Measurements from ENCODE around the gene SMC1A. TPM values are rescaled to one million over a fixed set of nuclear protein-coding genes. Genes with fewer than 3 reads are reported as not detected.
"Not testable (repeated sequence)": the region's sequence is repeated elsewhere in the genome, so short reads cannot be mapped to it uniquely, and the experiment has no call there.

Gene SMC1A
- polyA plus RNA-seq, 1 donor, result 44.3 TPM

DNA sequence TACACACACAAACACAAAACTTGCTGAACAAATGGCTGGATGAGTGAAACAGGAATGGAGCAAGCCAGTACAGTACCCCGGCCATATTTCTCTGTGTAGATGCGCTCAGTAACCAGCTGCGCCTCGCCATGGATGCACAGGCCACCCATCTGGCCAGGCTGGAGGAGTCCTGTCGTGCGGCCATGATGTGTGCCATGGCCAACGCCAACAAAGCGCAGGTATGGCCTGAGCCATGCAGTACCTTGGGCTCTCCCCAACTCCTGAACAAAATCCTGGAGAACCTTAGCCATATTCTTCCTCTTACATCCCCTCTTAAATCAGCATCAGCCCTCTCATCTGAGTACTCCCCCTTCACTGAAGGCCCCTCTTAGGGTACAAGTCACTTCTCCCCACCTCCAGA, 7.3 kb upstream of the SMC1A start:
- no peaks in the 10 kb centered on the region for H3K9me3 ChIP-seq (ENCODE audit: control insufficient read depth, low read depth, low read length)
- no peak for DNase-seq
- no peaks in the 10 kb centered on the region for H3K4me1 ChIP-seq (ENCODE audit: control insufficient read depth, insufficient read depth, low read length)
- no CpG with 5 or more reads among the region's 8 CpGs for WGBS (ENCODE audit: insufficient coverage, low lambda C conversion rate)
- no peaks in the 10 kb centered on the region for H3K27me3 ChIP-seq (ENCODE audit: control insufficient read depth, insufficient read depth, low read length)
- H3K27ac ChIP-seq (ENCODE audit: low read length), result no peak overlapping the region
- no peak overlapping the region for H3K4me3 ChIP-seq (ENCODE audit: low read length)
- H3K36me3 ChIP-seq (ENCODE audit: control insufficient read depth, insufficient read depth, low read length), result peaks cover 13% of the 10 kb centered on the region

DNA sequence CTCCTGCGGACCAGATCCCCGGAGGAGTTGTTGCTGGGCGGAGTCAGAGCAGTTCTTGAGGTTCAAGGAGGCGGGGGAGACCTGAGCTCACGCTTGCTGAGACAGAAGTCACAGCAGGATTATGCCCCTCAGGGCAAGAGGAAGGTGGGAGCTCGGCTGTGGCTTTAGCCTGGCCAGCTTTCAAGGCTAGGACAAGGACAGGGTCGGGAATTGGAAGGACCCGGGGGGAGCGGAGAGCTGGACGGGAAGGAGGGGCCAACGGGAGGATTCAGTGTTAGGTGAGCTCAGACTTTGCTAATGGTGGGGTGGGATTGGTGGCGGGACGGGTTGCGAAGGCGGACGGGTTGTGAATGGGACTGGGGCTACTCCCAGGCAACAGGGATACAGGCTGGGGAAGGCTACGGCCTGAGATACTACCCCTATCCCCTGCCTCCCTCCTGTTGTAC, 430 bp upstream of the SMC1A start, which contains the start of gene RIBC1:
Gene RIBC1, plus strand, starts transcription at position 13 of the 446 bp plus-strand sequence. CDS start 3,404 bp downstream, outside the sequence.
- Histone ChIP-seq H3K4me1 (ENCODE audit: control insufficient read depth, insufficient read depth, low read length) (peaks cover 8% of the 10 kb centered on the region), H3K4me3 (ENCODE audit: low read length) (peak within 1 kb of the TSS; percentile 83), H3K36me3 (ENCODE audit: control insufficient read depth, insufficient read depth, low read length) (no peaks in the 10 kb centered on the region), H3K27ac (ENCODE audit: low read length) (peak within 1 kb of the TSS; percentile 87), H3K27me3 (ENCODE audit: control insufficient read depth, insufficient read depth, low read length) (no peaks in the 10 kb centered on the region), H3K9me3 (ENCODE audit: control insufficient read depth, low read depth, low read length) (no peaks in the 10 kb centered on the region)
- no peak for DNase-seq
- no CpG with 5 or more reads among the region's 17 CpGs for WGBS (ENCODE audit: insufficient coverage, low lambda C conversion rate)

DNA sequence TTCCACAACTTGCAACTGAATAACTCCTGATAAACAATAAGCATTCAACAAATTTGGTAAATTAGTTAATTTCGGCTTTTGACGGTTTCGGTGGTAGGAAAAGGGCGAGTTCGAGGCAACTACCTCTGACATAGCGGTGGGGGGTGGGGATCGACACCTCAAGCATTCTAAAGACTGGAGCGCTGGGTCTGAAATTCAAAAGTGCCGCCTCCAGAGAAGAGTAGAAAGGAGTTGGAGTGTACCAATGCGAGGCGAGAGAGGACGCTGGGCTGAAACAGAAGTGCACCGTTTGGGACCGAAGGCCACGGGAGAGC, 725 bp downstream of the SMC1A start:
- no peaks in the 10 kb centered on the region for H3K36me3 ChIP-seq (ENCODE audit: control insufficient read depth, insufficient read depth, low read length)
- WGBS (ENCODE audit: insufficient coverage, low lambda C conversion rate), result no CpG with 5 or more reads among the region's 15 CpGs
- H3K27ac ChIP-seq (ENCODE audit: low read length), result peak overlapping the region; percentile 87
- peaks cover 8% of the 10 kb centered on the region for H3K4me1 ChIP-seq (ENCODE audit: control insufficient read depth, insufficient read depth, low read length)
- peak overlapping the region; percentile 83 for H3K4me3 ChIP-seq (ENCODE audit: low read length)
- DNase-seq, result no peak
- H3K27me3 ChIP-seq (ENCODE audit: control insufficient read depth, insufficient read depth, low read length), result no peaks in the 10 kb centered on the region
- no peaks in the 10 kb centered on the region for H3K9me3 ChIP-seq (ENCODE audit: control insufficient read depth, low read depth, low read length)

DNA sequence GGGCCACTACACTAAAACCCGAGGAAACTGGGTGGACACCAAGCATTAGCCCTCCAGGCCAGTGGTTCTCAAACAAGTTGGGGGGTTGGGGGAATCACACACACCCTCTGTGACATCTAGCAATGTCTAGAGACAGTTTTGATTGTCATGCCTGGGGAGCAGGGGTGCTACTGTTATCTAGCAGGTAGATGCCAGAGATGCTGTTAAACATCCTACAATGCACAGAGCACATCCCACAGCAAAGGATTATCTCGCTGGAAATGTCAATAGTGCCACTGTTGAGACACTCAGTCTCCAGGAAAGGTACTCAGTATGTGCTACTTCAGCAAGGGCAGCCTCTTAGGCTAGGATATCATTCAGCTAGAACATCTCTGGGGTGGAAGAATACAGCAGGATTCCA, 1.3 kb downstream of the SMC1A start:
- no CpG with 5 or more reads among the region's 2 CpGs for WGBS (ENCODE audit: insufficient coverage, low lambda C conversion rate)
- Histone ChIP-seq H3K27me3 (ENCODE audit: control insufficient read depth, insufficient read depth, low read length) (no peaks in the 10 kb centered on the region), H3K4me1 (ENCODE audit: control insufficient read depth, insufficient read depth, low read length) (peaks cover 8% of the 10 kb centered on the region), H3K4me3 (ENCODE audit: low read length) (peak overlapping the region; percentile 83), H3K27ac (ENCODE audit: low read length) (no peak overlapping the region), H3K9me3 (ENCODE audit: control insufficient read depth, low read depth, low read length) (no peaks in the 10 kb centered on the region), H3K36me3 (ENCODE audit: control insufficient read depth, insufficient read depth, low read length) (no peaks in the 10 kb centered on the region)
- DNase-seq, result no peak

DNA sequence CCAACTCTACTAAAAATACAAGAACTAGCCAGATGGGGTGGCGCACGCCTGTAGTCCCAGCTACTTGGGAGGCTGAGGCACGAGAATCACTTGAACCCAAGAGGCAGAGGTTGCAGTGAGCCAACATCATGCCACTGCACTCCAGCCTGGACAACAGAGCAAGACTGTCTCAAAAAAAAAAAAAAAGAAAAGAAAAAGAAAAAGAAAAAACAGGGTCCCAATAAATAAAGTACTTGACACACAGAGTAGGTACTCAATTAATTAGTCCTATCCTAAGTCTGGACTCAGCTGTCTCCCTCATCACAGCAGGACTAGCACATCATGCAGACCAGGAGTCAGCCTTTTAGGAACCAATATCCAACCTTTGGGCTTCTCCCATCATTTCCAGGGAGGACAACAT, 2.1 kb downstream of the SMC1A start:
- H3K4me1 ChIP-seq (ENCODE audit: control insufficient read depth, insufficient read depth, low read length); H3K4me3 ChIP-seq (ENCODE audit: low read length); H3K27ac ChIP-seq (ENCODE audit: low read length); H3K36me3 ChIP-seq (ENCODE audit: control insufficient read depth, insufficient read depth, low read length); H3K27me3 ChIP-seq (ENCODE audit: control insufficient read depth, insufficient read depth, low read length); H3K9me3 ChIP-seq (ENCODE audit: control insufficient read depth, low read depth, low read length); DNase-seq: not testable (repeated sequence)
- no CpG with 5 or more reads among the region's 3 CpGs for WGBS (ENCODE audit: insufficient coverage, low lambda C conversion rate)

DNA sequence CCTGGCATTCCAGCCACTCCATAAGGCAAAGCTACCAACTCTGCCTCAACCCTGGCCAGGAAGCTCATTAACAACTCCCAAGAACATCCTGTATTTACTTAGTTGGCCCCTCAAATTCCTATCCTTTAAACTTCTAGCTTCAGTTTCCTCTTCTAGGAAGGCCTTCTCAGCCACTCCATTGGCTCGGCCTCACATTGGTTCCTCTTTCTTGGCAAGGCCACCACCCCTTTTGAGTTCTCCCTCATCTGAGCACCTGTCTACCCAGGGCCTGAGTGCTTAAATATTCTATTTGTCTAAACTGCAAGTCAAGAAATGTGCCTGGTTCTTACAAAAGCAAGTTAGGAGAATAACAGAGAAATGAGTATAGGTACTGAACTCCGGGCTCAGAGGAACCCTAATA, 10.0 kb downstream of the SMC1A start:
- no CpG with 5 or more reads among the region's 2 CpGs for WGBS (ENCODE audit: insufficient coverage, low lambda C conversion rate)
- Histone ChIP-seq H3K4me3 (ENCODE audit: low read length) (no peak overlapping the region), H3K27ac (ENCODE audit: low read length) (no peak overlapping the region), H3K36me3 (ENCODE audit: control insufficient read depth, insufficient read depth, low read length) (peaks cover 43% of the 10 kb centered on the region), H3K27me3 (ENCODE audit: control insufficient read depth, insufficient read depth, low read length) (no peaks in the 10 kb centered on the region), H3K9me3 (ENCODE audit: control insufficient read depth, low read depth, low read length) (no peaks in the 10 kb centered on the region), H3K4me1 (ENCODE audit: control insufficient read depth, insufficient read depth, low read length) (no peaks in the 10 kb centered on the region)
- no peak for DNase-seq

DNA sequence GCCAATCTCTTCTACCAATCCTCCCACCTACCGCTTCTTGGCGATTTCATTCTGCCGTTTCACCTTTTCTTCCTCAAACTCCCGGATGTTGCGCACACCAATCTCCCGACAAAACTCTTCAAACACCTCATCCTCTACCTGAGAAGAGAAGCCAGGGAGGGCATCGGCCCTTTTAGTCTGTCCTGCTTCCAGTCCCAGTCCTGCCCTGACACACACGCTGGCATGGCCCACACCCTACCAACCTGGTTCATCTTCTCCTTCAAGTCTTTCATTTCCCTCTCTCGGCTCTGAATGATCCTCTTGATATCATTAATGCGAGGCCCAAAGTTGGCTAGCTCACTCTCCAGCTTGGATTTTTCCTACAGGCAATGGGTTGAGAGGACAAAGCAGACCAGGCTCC, 18.9 kb downstream of the SMC1A start:
- WGBS (ENCODE audit: insufficient coverage, low lambda C conversion rate), result 100% methylated on average over 1 of the region's 10 CpGs
- Histone ChIP-seq H3K27ac (ENCODE audit: low read length) (no peak overlapping the region), H3K27me3 (ENCODE audit: control insufficient read depth, insufficient read depth, low read length) (no peaks in the 10 kb centered on the region), H3K9me3 (ENCODE audit: control insufficient read depth, low read depth, low read length) (no peaks in the 10 kb centered on the region), H3K4me3 (ENCODE audit: low read length) (no peak overlapping the region), H3K36me3 (ENCODE audit: control insufficient read depth, insufficient read depth, low read length) (peaks cover 43% of the 10 kb centered on the region), H3K4me1 (ENCODE audit: control insufficient read depth, insufficient read depth, low read length) (no peaks in the 10 kb centered on the region)
- DNase-seq, result no peak

DNA sequence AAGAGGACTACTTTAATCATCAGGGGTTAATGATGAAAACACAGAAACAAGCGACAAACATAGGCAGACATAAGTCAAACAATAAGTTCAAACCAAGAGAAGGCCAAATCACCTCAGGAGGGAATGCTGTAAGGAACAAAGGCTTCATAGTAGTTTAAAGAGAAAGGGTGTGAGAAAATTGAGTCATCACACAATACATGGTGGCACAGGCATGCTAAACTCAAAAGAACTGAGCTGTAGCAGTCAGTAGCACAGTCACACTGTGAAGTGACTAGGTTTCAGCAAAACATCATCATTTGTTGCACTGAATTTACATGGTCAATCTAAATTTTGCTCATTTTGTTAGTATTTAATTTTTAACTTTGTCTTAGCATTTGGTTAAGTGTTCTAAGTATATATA, 24.2 kb downstream of the SMC1A start:
- Histone ChIP-seq H3K4me3 (ENCODE audit: low read length) (no peak overlapping the region), H3K27me3 (ENCODE audit: control insufficient read depth, insufficient read depth, low read length) (no peaks in the 10 kb centered on the region), H3K27ac (ENCODE audit: low read length) (no peak overlapping the region), H3K36me3 (ENCODE audit: control insufficient read depth, insufficient read depth, low read length) (peaks cover 25% of the 10 kb centered on the region), H3K9me3 (ENCODE audit: control insufficient read depth, low read depth, low read length) (no peaks in the 10 kb centered on the region), H3K4me1 (ENCODE audit: control insufficient read depth, insufficient read depth, low read length) (no peaks in the 10 kb centered on the region)
- DNase-seq, result no peak
- no CpG with 5 or more reads among the region's 1 CpG for WGBS (ENCODE audit: insufficient coverage, low lambda C conversion rate)

DNA sequence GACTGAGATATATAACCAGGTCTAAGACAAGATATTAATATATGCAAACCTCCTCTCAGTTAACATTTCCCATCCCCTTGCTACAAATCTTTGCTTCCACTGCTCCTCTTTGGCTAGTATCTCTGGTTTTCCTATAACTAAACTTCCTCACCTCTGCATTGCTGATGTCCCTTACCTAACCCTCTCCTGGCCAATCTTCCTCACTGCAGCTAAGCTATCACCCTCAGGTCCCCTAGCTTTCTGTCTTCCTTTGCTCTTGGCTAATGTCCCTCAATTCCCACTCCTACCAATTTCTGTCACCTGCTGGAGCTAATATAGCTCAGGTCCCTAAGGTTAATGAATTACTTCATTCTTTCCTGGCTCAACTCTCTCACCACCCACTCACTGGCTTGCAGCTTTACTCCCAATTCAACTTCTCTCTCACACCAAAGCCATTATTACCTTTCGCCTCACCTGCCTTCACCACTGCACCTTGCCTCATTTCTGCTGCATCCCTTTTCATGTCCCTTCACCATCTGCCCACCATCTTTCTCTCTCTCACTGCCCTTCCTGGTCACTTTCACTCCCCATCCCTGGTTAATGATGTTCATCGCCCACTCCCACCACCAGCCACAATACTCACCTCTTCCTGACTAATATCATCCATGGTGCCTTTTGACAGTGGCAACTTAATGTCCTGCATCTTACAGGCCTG, 26.7 kb downstream of the SMC1A start:
- DNase-seq, result no peak
- WGBS (ENCODE audit: insufficient coverage, low lambda C conversion rate), result no CpG with 5 or more reads among the region's 2 CpGs
- H3K27me3 ChIP-seq (ENCODE audit: control insufficient read depth, insufficient read depth, low read length), result no peaks in the 10 kb centered on the region
- peaks cover 20% of the 10 kb centered on the region for H3K36me3 ChIP-seq (ENCODE audit: control insufficient read depth, insufficient read depth, low read length)
- H3K27ac ChIP-seq (ENCODE audit: low read length), result no peak overlapping the region
- no peaks in the 10 kb centered on the region for H3K9me3 ChIP-seq (ENCODE audit: control insufficient read depth, low read depth, low read length)
- no peak overlapping the region for H3K4me3 ChIP-seq (ENCODE audit: low read length)
- no peaks in the 10 kb centered on the region for H3K4me1 ChIP-seq (ENCODE audit: control insufficient read depth, insufficient read depth, low read length)

DNA sequence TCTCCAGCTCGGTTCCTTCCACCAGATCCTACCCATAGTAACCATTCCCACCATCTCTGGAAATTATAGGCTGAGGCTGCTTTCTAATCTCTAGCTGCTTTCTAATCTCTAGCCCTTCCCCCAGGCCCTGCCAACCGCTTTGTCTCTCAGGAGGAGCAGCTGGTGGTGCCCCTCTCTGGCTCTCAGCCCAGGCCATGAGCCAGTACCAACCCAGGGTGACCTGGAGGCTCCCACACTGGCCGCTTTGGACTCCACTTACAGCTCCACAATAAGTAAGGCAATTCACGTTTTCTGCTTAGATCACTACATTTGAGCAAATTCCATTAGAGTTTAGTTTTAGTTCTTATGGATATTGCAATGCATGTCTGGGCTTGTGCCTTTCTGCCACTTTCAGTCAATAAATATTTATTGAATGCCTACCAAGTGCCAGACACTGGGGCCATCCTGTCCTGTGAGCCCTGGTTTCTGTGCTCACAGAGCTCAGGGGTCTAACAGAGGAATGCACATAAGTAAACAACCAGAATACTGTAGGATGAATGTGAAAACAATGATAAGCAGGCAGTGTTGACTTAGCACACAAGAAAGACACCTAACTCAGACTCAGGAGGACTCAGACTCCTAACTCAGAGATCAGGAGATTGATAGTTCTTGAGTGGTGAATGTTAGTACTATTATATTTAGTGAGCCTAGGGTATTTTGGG, 38.9 kb downstream of the SMC1A start:
- Histone ChIP-seq H3K9me3 (ENCODE audit: control insufficient read depth, low read depth, low read length) (no peaks in the 10 kb centered on the region), H3K4me3 (ENCODE audit: low read length) (no peak overlapping the region), H3K36me3 (ENCODE audit: control insufficient read depth, insufficient read depth, low read length) (peaks cover 45% of the 10 kb centered on the region), H3K27ac (ENCODE audit: low read length) (no peak overlapping the region), H3K4me1 (ENCODE audit: control insufficient read depth, insufficient read depth, low read length) (no peaks in the 10 kb centered on the region), H3K27me3 (ENCODE audit: control insufficient read depth, insufficient read depth, low read length) (no peaks in the 10 kb centered on the region)
- DNase-seq, result no peak
- WGBS (ENCODE audit: insufficient coverage, low lambda C conversion rate), result 80% methylated on average over 1 of the region's 4 CpGs

DNA sequence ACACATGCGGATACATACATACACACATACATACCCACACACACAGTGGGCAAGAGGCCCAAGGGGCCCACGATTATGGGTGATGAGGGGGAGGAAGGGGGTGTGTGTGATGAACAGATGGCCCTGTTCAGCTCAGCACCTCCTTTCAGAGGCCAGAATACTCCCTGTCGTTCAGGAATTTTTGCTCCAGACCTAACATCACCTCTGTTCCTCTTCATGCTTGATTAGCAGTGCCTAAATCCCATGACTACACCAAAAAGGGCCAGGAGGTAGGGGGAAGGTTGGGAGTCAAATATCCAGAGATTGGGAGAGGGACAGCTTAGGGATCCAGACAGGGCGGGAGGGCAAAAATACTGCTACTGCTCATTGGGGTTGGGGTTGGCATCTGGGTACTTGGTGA, 42.7 kb downstream of the SMC1A start:
- Histone ChIP-seq H3K4me1 (ENCODE audit: control insufficient read depth, insufficient read depth, low read length) (no peaks in the 10 kb centered on the region), H3K4me3 (ENCODE audit: low read length) (no peak overlapping the region), H3K9me3 (ENCODE audit: control insufficient read depth, low read depth, low read length) (no peaks in the 10 kb centered on the region), H3K27ac (ENCODE audit: low read length) (no peak overlapping the region), H3K36me3 (ENCODE audit: control insufficient read depth, insufficient read depth, low read length) (peaks cover 45% of the 10 kb centered on the region), H3K27me3 (ENCODE audit: control insufficient read depth, insufficient read depth, low read length) (no peaks in the 10 kb centered on the region)
- no peak for DNase-seq
- no CpG with 5 or more reads among the region's 4 CpGs for WGBS (ENCODE audit: insufficient coverage, low lambda C conversion rate)

All from large intestine (tissue), 3 donors.